ENCODE results near the gene SFT2D3.

DNA sequence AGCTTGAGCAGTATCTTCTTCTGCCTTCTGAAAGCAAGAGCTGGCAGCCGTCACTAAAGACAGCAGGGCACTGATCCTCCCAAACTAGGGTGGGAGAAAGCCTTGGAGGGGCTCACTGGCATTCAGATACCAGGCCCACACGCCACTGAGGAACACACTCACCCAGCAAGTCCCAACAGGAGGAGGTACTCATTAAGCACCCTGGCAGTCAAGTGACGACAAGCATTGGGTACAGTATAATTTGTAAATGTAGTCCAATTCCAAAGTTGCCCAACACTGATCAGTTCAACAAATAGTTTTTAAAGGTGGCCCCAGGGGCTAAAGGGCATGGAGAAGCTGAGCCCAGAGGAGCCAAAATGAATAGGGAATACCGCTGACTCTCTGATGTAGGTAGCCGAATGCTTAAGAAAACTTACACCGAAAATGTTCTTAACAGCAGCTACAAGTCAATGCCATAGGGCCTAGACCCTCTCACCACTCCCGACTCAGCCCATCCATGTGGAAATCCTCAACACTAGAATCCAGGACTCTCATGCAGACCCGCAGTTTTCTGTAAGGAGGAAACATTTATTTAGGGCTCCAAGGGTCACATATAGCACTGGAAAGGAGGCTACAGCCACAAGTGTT lies 35.9 kb upstream of the SFT2D3 start:
- TF ChIP-seq CTCF (IDR thresholded peaks at IDR 0.05) (no peak), EZH2 (IDR thresholded peaks at IDR 0.05; ENCODE audit: borderline replicate concordance, insufficient read depth, low read depth, low read length, poor library complexity, severe bottlenecking) (no peak)
